SK-N-SH treated with all-trans-retinoic acid at 6 μM for 48 hours (cell line): Measurements from ENCODE around the gene SMTNL1.

Experiments
- ATAC-seq: fragments of 200-7000 bp; cut with Tn5 transposase; 3 replicates; pipeline ENCODE4 v1.9.1; 2020; ENCODE audit warnings: mild to moderate bottlenecking, moderate library complexity
- BACH2 ChIP-seq: fragments of 250-450 bp; sonication (Bioruptor Pico); IDR thresholded peaks from 2 replicates; pipeline ENCODE4 v1.9.0; 2021; ENCODE audit warnings: mild to moderate bottlenecking, borderline replicate concordance
- CREB5 ChIP-seq: fragments of 250-450 bp; sonication (Bioruptor Pico); IDR thresholded peaks from 2 replicates; pipeline ENCODE4 v1.5.1; 2020; ENCODE audit warnings: low read depth, mild to moderate bottlenecking, moderate library complexity
- CSRNP3 ChIP-seq: fragments of 250-450 bp; sonication (Bioruptor Pico); IDR thresholded peaks from 2 replicates; pipeline ENCODE4 v1.5.1; 2021; ENCODE audit warnings: mild to moderate bottlenecking, moderate library complexity
- ESRRG ChIP-seq: fragments of 250-450 bp; sonication (Bioruptor Pico); IDR thresholded peaks from 2 replicates; pipeline ENCODE4 v1.6.1; 2021; ENCODE audit warnings: mild to moderate bottlenecking
- ISL1 ChIP-seq: fragments of 250-450 bp; sonication (Bioruptor Pico); IDR thresholded peaks from 2 replicates; pipeline ENCODE4 v2.1.2; 2022; ENCODE audit warnings: mild to moderate bottlenecking, moderate library complexity
- OSR1 ChIP-seq: fragments of 250-450 bp; sonication (Bioruptor Pico); IDR thresholded peaks from 2 replicates; pipeline ENCODE4 v1.8.0; 2022; ENCODE audit warnings: moderate library complexity, mild to moderate bottlenecking, inconsistent platforms
- PATZ1 ChIP-seq: fragments of 250-450 bp; sonication (Bioruptor Pico); IDR thresholded peaks from 2 replicates; pipeline ENCODE4 v1.8.0; 2020; ENCODE audit warnings: mild to moderate bottlenecking, moderate library complexity, borderline replicate concordance
- PPARA ChIP-seq: fragments of 250-450 bp; sonication (Bioruptor Pico); IDR thresholded peaks from 2 replicates; pipeline ENCODE4 v1.5.0; 2020; ENCODE audit warnings: mild to moderate bottlenecking, borderline replicate concordance
- RARB ChIP-seq: fragments of 250-450 bp; sonication (Bioruptor Pico); IDR thresholded peaks from 2 replicates; pipeline ENCODE4 v1.8.0; 2021; ENCODE audit warnings: mild to moderate bottlenecking, moderate library complexity
- SNAI2 ChIP-seq: fragments of 250-450 bp; sonication (Bioruptor Pico); IDR thresholded peaks from 2 replicates; pipeline ENCODE4 v1.5.0; 2020; ENCODE audit warnings: mild to moderate bottlenecking, moderate library complexity
- TCF4 ChIP-seq: fragments of 250-450 bp; sonication (Bioruptor Pico); IDR thresholded peaks from 2 replicates; pipeline ENCODE4 v1.8.0; 2021; ENCODE audit warnings: mild to moderate bottlenecking, moderate library complexity, borderline replicate concordance
- TOX ChIP-seq: fragments of 250-450 bp; sonication (Bioruptor Pico); IDR thresholded peaks from 2 replicates; pipeline ENCODE4 v1.8.0; 2021; ENCODE audit warnings: mild to moderate bottlenecking, moderate library complexity, borderline replicate concordance
- ZFP3 ChIP-seq: fragments of 250-450 bp; sonication (Bioruptor Pico); IDR thresholded peaks from 2 replicates; pipeline ENCODE4 v1.5.0; 2020; ENCODE audit warnings: mild to moderate bottlenecking, moderate library complexity
- ZFP30 ChIP-seq: fragments of 450-650 bp; formaldehyde crosslinking; IDR thresholded peaks from 2 replicates; pipeline ENCODE4 v1.5.0; 2022; ENCODE audit warnings: mild to moderate bottlenecking, moderate library complexity
- ZNF565 ChIP-seq: fragments of 450-650 bp; formaldehyde crosslinking; conservative IDR thresholded peaks from 2 replicates; pipeline ENCODE4 v1.5.0; 2020; ENCODE audit warnings: low read depth, mild to moderate bottlenecking, moderate library complexity
- ZNF70 ChIP-seq: fragments of 450-650 bp; formaldehyde crosslinking; IDR thresholded peaks from 2 replicates; pipeline ENCODE4 v1.5.0; 2020; ENCODE audit warnings: mild to moderate bottlenecking, moderate library complexity
- ZNF8 ChIP-seq: fragments of 450-650 bp; formaldehyde crosslinking; IDR thresholded peaks from 2 replicates; pipeline ENCODE4 v1.5.0; 2020; ENCODE audit warnings: mild to moderate bottlenecking, moderate library complexity
- TF ChIP-seq, protein P1 (sequence below): fragments of 250-450 bp; sonication (Bioruptor Pico); IDR thresholded peaks from 2 replicates; pipeline ENCODE4 v1.8.0; 2021; ENCODE audit warnings: low read depth, mild to moderate bottlenecking, moderate library complexity, borderline replicate concordance
- TF ChIP-seq, protein P2 (sequence below): fragments of 250-450 bp; sonication (Bioruptor Pico); IDR thresholded peaks from 2 replicates; pipeline ENCODE4 v1.5.0; 2020; ENCODE audit warnings: mild to moderate bottlenecking, moderate library complexity

SMTNL1 gene

GRCh38 chr11:57588046-57588710, 50.8 kb downstream of the SMTNL1 start:
- no peak for ATAC-seq
- TF ChIP-seq ZNF70 (CRISPR knock-in tag), result no peak
- TF ChIP-seq, protein P1, sequence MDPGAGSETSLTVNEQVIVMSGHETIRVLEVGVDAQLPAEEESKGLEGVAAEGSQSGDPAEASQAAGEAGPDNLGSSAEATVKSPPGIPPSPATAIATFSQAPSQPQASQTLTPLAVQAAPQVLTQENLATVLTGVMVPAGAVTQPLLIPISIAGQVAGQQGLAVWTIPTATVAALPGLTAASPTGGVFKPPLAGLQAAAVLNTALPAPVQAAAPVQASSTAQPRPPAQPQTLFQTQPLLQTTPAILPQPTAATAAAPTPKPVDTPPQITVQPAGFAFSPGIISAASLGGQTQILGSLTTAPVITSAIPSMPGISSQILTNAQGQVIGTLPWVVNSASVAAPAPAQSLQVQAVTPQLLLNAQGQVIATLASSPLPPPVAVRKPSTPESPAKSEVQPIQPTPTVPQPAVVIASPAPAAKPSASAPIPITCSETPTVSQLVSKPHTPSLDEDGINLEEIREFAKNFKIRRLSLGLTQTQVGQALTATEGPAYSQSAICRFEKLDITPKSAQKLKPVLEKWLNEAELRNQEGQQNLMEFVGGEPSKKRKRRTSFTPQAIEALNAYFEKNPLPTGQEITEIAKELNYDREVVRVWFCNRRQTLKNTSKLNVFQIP (CRISPR knock-in tag), result no peak
- TF ChIP-seq CREB5 (CRISPR knock-in tag), result no peak
- no peak for TF ChIP-seq PATZ1 (CRISPR knock-in tag)
- no peak for TF ChIP-seq ZNF565 (CRISPR knock-in tag)
- no peak for TF ChIP-seq BACH2
- no peak for TF ChIP-seq SNAI2 (CRISPR knock-in tag)
- TF ChIP-seq OSR1 (CRISPR knock-in tag), result no peak
- TF ChIP-seq RARB (CRISPR knock-in tag), result no peak
- TF ChIP-seq, protein P2, sequence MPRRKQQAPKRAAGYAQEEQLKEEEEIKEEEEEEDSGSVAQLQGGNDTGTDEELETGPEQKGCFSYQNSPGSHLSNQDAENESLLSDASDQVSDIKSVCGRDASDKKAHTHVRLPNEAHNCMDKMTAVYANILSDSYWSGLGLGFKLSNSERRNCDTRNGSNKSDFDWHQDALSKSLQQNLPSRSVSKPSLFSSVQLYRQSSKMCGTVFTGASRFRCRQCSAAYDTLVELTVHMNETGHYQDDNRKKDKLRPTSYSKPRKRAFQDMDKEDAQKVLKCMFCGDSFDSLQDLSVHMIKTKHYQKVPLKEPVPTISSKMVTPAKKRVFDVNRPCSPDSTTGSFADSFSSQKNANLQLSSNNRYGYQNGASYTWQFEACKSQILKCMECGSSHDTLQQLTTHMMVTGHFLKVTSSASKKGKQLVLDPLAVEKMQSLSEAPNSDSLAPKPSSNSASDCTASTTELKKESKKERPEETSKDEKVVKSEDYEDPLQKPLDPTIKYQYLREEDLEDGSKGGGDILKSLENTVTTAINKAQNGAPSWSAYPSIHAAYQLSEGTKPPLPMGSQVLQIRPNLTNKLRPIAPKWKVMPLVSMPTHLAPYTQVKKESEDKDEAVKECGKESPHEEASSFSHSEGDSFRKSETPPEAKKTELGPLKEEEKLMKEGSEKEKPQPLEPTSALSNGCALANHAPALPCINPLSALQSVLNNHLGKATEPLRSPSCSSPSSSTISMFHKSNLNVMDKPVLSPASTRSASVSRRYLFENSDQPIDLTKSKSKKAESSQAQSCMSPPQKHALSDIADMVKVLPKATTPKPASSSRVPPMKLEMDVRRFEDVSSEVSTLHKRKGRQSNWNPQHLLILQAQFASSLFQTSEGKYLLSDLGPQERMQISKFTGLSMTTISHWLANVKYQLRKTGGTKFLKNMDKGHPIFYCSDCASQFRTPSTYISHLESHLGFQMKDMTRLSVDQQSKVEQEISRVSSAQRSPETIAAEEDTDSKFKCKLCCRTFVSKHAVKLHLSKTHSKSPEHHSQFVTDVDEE (CRISPR knock-in tag), result no peak
- no peak for TF ChIP-seq ZFP30
- TF ChIP-seq TCF4 (CRISPR knock-in tag), result no peak
- no peak for TF ChIP-seq ESRRG (CRISPR knock-in tag)
- no peak for TF ChIP-seq ISL1 (CRISPR knock-in tag)
- TF ChIP-seq ZNF8 (CRISPR knock-in tag), result no peak

DNA sequence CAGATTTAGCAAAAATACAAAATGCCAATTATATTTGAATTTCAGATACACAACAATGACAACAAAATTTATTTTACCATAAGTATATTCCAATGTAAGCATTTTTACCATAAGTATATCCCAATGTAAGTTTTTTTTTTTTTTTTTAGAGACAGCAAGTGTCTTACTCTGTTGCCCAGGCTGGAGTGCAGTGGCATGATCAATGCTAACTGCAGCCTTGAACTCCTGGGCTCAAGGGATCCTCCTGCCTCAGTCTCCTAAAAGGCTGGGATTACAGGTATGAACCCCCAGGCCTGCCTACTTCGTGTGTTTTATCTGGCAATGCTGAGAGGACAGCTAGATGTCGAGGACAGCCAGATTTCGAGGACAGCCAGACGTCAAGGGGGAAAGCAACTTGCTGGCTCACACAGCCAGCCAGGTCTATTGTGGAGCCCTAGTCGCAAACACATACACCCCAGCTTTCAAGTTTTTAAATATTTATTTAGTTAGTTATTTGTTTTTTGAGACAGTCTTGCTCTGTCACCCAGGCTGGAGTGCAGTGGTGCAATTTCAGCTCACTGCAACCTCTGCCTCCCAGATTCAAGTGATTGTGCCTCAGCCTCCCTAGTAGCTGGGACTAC, 59.0 kb downstream of the SMTNL1 start:
- ATAC-seq, result no peak
- TF ChIP-seq ZFP3 (CRISPR knock-in tag) (no peak), TOX (no peak), CSRNP3 (no peak), PATZ1 (CRISPR knock-in tag) (no peak), ISL1 (CRISPR knock-in tag) (no peak), ESRRG (CRISPR knock-in tag) (no peak), ZNF70 (CRISPR knock-in tag) (no peak), ZNF8 (CRISPR knock-in tag) (no peak), BACH2 (no peak), OSR1 (CRISPR knock-in tag) (no peak), PPARA (CRISPR knock-in tag) (no peak), CREB5 (CRISPR knock-in tag) (no peak)
- TF ChIP-seq, protein P1 (CRISPR knock-in tag), result no peak
